ENCODE results near the gene TTC39A.

The TTC39A gene

GRCh38 chr1:51330331-51331201 lies at the start of gene TTC39A:
TSS of gene TTC39A (minus strand) at chr1:51330562. CDS start at chr1:51330477, 85 bp downstream.
- in situ Hi-C loops (cut with MboI; ENCODE audit: low sequenced_read_pairs), result no loop called here

- in situ Hi-C loops (cut with MboI; ENCODE audit: low sequenced_read_pairs), result no loop called here
These were observed 48.5 kb upstream of the TTC39A start for GRCh38 chr1:51378871-51379270.

- in situ Hi-C loops (cut with MboI; ENCODE audit: low sequenced_read_pairs), result no loop called here
These were observed 43.5 kb upstream of the TTC39A start for GRCh38 chr1:51373898-51374297.

- in situ Hi-C loops (cut with MboI; ENCODE audit: low sequenced_read_pairs), result no loop called here
These were observed 42.2 kb upstream of the TTC39A start for GRCh38 chr1:51372561-51372960.

GRCh38 chr1:51369171-51369570 lies 38.8 kb upstream of the TTC39A start:
- in situ Hi-C loops (cut with MboI; ENCODE audit: low sequenced_read_pairs), result no loop called here

- in situ Hi-C loops (cut with MboI; ENCODE audit: low sequenced_read_pairs), result no loop called here
These were observed 35.4 kb upstream of the TTC39A start for GRCh38 chr1:51365774-51366173.

GRCh38 chr1:51359879-51360278 lies 29.5 kb upstream of the TTC39A start:
- in situ Hi-C loops (cut with MboI; ENCODE audit: low sequenced_read_pairs), result no loop called here

GRCh38 chr1:51355382-51355781 lies 25.0 kb upstream of the TTC39A start:
- in situ Hi-C loops (cut with MboI; ENCODE audit: low sequenced_read_pairs), result no loop called here

- in situ Hi-C loops (cut with MboI; ENCODE audit: low sequenced_read_pairs), result no loop called here
These were observed 24.1 kb upstream of the TTC39A start for GRCh38 chr1:51354416-51354815.

- in situ Hi-C loops (cut with MboI; ENCODE audit: low sequenced_read_pairs), result no loop called here
These were observed 21.5 kb upstream of the TTC39A start for GRCh38 chr1:51351907-51352306.

- in situ Hi-C loops (cut with MboI; ENCODE audit: low sequenced_read_pairs), result no loop called here
These were observed 19.5 kb upstream of the TTC39A start for GRCh38 chr1:51349862-51350261.

- in situ Hi-C loops (cut with MboI; ENCODE audit: low sequenced_read_pairs), result no loop called here
These were observed 17.8 kb upstream of the TTC39A start for GRCh38 chr1:51348147-51348527.

GRCh38 chr1:51347398-51348146 lies 17.2 kb upstream of the TTC39A start:
- in situ Hi-C loops (cut with MboI; ENCODE audit: low sequenced_read_pairs), result no loop called here

GRCh38 chr1:51346086-51346942 lies 16.0 kb upstream of the TTC39A start:
- in situ Hi-C loops (cut with MboI; ENCODE audit: low sequenced_read_pairs), result no loop called here

GRCh38 chr1:51345300-51345687 lies 14.9 kb upstream of the TTC39A start:
- in situ Hi-C loops (cut with MboI; ENCODE audit: low sequenced_read_pairs), result no loop called here

- in situ Hi-C loops (cut with MboI; ENCODE audit: low sequenced_read_pairs), result no loop called here
These were observed 14.4 kb upstream of the TTC39A start for GRCh38 chr1:51344602-51345299.

- in situ Hi-C loops (cut with MboI; ENCODE audit: low sequenced_read_pairs), result no loop called here
These were observed 13.9 kb upstream of the TTC39A start for GRCh38 chr1:51344276-51344601.

- in situ Hi-C loops (cut with MboI; ENCODE audit: low sequenced_read_pairs), result no loop called here
These were observed 13.3 kb upstream of the TTC39A start for GRCh38 chr1:51343624-51344023.

- in situ Hi-C loops (cut with MboI; ENCODE audit: low sequenced_read_pairs), result no loop called here
These were observed 12.3 kb upstream of the TTC39A start for GRCh38 chr1:51342591-51343206.

- in situ Hi-C loops (cut with MboI; ENCODE audit: low sequenced_read_pairs), result no loop called here
These were observed 11.6 kb upstream of the TTC39A start for GRCh38 chr1:51341876-51342496.

Data from HL-60/S4 treated with phorbol 12-myristate 13-acetate at 8.2 ng/mL for 4 days and 3 days (cell line).